Forelimb muscle (tissue), 1 donor: Measurements from ENCODE around the gene CLEC20A. TPM values are rescaled to one million over a fixed set of nuclear protein-coding genes. Genes with fewer than 3 reads are reported as not detected.

Experiments
- DNase-seq: peaks from one replicate; pipeline ENCODE4 v3.0.0-alpha.2; 2013; ENCODE audit warnings: low read depth
- polyA plus RNA-seq: library from polyadenylated mRNA; unstranded; fragments of 120-200 nt; gene quantifications from one replicate; pipeline ENCODE4 v1.2.1, GENCODE V29; 2013; ENCODE audit not compliant: insufficient read length

CLEC20A gene
- polyA plus RNA-seq: not detected

DNA sequence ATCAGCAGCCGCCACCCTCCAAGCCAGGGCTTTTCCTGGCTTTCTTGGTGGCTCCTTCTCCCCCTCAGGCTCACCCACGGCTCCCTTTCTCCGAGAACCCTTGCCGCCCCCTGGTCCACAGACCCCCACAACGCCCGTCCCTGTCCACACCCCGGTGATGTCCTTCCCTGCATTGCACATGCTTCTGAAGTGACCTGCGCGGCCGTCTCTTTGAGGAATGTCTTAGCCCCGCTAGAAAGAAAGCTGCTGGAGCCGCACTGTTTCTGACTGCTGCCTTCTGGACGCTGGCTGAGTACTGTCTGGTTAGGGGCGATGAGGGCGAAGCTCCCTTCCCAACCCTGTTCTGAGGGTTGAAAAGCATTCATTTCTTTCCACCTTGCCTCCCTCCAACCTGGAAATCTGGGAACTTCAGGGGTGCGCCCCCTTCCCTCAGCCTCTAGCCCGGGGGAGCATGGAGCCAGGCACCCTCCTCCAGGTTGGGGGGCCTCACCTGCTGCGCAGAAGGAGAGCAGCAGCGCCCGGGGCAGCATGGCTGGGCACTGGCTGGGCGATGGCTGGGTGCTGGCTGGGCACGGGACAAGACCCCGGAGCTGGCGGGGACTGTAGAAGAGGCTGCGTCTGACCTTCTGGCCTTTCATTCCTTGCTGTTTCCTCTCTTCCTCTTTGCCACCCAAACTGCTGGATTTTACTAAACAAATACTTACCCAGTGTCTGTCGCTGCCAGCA, at the start of gene CLEC20A:
Gene CLEC20A (minus strand): TSS at position 555 of the 726 bp plus-strand sequence. CDS start 25 bp downstream, at position 530.
- no peak for DNase-seq

GRCh38 chr1:178544531-178544930, 47.8 kb upstream of the CLEC20A start:
- no peak for DNase-seq

GRCh38 chr1:178543290-178543607, 46.5 kb upstream of the CLEC20A start:
- no peak for DNase-seq

- DNase-seq: peak; percentile 55
These were observed 46.0 kb upstream of the CLEC20A start for GRCh38 chr1:178542554-178543289.

DNA sequence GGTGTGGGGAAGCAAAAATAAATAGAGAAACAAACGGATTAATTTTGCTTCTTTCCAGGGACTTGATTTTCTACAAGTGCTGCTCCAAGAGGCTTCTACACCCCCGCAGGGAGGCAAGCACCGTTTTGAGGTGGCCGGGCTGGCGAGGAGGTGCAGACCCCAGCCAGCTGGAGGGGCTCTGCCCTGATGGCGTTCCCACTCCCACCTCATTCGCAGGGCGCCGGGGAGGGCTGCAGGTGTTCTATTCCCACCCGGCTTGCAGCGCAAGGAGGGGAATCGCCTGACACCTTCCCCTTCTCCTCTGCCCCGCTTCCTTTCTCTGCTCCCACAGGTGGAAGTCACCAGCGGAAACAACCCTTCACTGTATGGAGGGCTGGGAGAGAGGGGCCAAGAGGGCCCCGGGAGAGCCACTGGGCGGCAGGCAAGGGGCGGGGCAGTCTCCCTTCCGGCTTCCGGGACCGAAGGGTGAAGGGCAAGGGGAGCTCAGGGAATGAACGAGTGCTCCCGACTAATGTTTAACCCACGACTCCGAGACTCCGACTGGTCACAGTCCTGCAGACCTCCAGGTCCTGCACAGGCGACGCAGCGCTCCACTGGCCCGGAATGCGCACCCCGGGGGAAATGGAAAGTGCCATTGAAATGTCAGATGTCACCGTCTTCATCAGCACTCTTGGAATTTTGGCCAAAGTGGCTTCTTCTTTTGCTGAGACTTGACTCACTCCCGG, 45.2 kb upstream of the CLEC20A start:
- DNase-seq: no peak

DNA sequence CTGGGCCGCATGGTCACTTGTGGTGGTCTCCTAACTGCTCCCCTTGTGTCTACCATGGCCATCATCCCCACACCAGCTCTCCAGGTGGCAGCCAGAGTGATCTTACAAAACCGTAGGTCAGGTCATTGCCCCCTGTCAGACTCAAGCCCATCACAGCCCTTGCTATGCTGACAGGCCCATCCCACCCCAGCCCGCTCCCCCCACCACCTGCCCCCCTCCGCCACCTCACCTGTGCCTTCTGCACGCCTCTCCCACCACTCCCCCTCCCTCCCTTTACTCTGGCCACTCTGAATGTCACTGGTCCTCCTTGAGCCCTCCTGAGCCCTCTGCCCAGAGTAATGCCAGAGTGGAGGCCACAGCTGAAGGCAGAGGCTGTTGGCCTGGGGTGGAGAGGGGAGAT, 44.6 kb upstream of the CLEC20A start:
- DNase-seq: no peak

- DNase-seq: no peak
These were observed 43.9 kb upstream of the CLEC20A start for GRCh38 chr1:178540646-178541045.

DNA sequence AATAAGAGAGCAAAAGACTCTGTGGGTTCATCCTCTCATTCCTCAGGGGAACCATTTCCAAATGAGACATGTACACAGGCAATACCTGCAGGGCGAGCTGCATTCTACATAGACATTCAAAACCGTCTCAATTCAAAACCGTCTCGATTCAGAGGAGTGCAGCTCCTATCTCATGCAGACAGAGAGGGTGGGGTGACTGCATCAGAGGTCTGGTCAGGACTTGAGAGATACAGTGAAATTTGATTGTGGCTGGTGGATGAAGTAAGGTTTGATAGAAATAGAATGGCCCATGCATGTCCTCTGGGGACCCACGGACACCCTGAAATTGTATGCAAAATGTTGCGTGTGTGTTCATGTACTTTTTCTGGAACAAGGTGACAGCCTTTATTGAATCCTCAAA, 43.4 kb upstream of the CLEC20A start:
- no peak for DNase-seq

- no peak for DNase-seq
These were observed 42.5 kb upstream of the CLEC20A start for GRCh38 chr1:178539291-178539690.

GRCh38 chr1:178538192-178538916, 41.6 kb upstream of the CLEC20A start:
- no peak for DNase-seq

GRCh38 chr1:178537382-178538090, 40.8 kb upstream of the CLEC20A start:
- DNase-seq: no peak

- DNase-seq: peak; percentile 60
These were observed 40.1 kb upstream of the CLEC20A start for GRCh38 chr1:178536844-178537371.

- DNase-seq: no peak
These were observed 39.6 kb upstream of the CLEC20A start for GRCh38 chr1:178536329-178536728.

GRCh38 chr1:178534137-178534868, 37.5 kb upstream of the CLEC20A start:
- no peak for DNase-seq

GRCh38 chr1:178533121-178533946, 36.6 kb upstream of the CLEC20A start:
- no peak for DNase-seq

- DNase-seq: peak; percentile 48
These were observed 35.6 kb upstream of the CLEC20A start for GRCh38 chr1:178532392-178532791.

DNA sequence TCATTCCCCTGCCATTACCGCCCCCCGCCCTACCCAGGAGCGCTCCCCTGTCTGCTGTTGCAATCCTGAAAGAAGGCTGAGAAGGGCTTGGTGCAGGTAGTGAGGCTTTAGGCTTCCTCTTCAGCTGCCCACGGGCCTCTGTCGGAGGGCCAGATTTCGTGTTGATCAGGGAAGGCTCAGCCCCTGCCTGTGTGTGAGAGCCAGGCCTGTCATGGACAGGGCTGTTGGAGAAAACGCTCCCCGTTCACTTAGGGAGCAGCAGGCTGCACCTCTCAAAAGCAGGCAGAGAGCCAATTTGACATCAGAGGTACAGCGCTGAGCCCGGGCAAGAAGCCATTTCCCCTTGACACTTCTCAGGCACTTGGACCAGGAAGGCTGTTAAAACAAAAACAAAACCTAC, 35.1 kb upstream of the CLEC20A start:
- DNase-seq: no peak

DNA sequence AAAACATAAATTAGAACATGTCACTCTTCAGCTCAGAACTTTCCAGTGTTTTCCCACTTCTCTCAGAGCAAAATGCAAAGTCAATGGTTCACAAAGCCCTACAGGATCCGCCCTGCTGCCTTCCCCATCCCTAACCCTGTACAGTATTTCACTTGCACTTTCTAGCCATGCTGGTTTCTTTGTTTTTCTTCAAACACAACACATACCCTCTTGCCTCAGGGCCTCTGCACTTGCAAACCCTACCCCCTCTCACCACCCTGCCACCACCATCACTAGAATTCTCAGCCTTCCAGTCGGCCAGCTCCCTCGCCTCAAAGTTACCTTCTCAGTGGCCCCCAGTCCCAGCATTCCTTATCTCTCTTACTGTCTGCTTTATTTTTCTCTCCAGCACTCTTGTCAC, 33.7 kb upstream of the CLEC20A start:
- no peak for DNase-seq

GRCh38 chr1:178530037-178530402, 33.3 kb upstream of the CLEC20A start:
- DNase-seq: no peak
